IMR-90 (cell line): ENCODE measurements around the gene RRAGD. TPM values are rescaled to one million over a fixed set of nuclear protein-coding genes. Genes with fewer than 3 reads are reported as not detected.

ENCODE experiments used
- ATAC-seq: fragments of 200-7000 bp; cut with Tn5 transposase; 2 replicates; pipeline ENCODE4 v1.9.1; 2020; ENCODE audit warnings: low read depth, mild to moderate bottlenecking, moderate library complexity
- BruUV-seq: library from RNA; stranded (reverse); fragments of 400-500 nt; replicated peaks from 2 replicates; lab custom pipeline; 2021; lab: Mats Ljungman, UMichigan
- CTCF ChIA-PET: fragments of 300-600 bp; formaldehyde crosslinking; extraction: SDS; loops from one replicate; lab custom pipeline; 2021; ENCODE audit warnings: antibody characterized with exemption; lab: Yijun Ruan, JAX
- POLR2A ChIA-PET: fragments of 300-600 bp; sonication (Branson Sonifier 250); formaldehyde crosslinking; loops from one replicate; lab custom pipeline; 2022; ENCODE audit warnings: antibody characterized with exemption; ENCODE audit not compliant: unreplicated experiment; lab: Charles Lee
- DNase-seq: peaks from one replicate; pipeline ENCODE4 v3.0.0; 2013
- H2AFZ ChIP-seq: replicated peaks from 2 replicates; pipeline ENCODE3; 2013; ENCODE audit warnings: low read length, mild to moderate bottlenecking; ENCODE audit not compliant: poor library complexity
- H2AK5ac ChIP-seq: 2 replicates; pipeline ENCODE4 v1.6.1; 2013; ENCODE audit warnings: low read depth, low read length, inconsistent platforms
- H2AK9ac ChIP-seq: replicated peaks from 2 replicates; pipeline ENCODE3; 2013; ENCODE audit warnings: mild to moderate bottlenecking, low read depth, low read length, moderate library complexity; ENCODE audit not compliant: poor library complexity
- H2BK120ac ChIP-seq: 2 replicates; pipeline ENCODE4 v1.6.1; 2013; ENCODE audit warnings: low read depth, low read length, inconsistent platforms
- H2BK15ac ChIP-seq: 3 replicates; pipeline ENCODE4 v1.6.1; 2013; ENCODE audit warnings: low read depth, low read length, inconsistent platforms
- H2BK20ac ChIP-seq: 2 replicates; pipeline ENCODE4 v1.6.1; 2013; ENCODE audit warnings: low read depth, mild to moderate bottlenecking, inconsistent platforms, low read length, moderate library complexity
- H2BK5ac ChIP-seq: 2 replicates; pipeline ENCODE4 v1.6.1; 2013; ENCODE audit warnings: mild to moderate bottlenecking, low read depth, low read length, inconsistent platforms; ENCODE audit not compliant: poor library complexity, severe bottlenecking
- H3K14ac ChIP-seq: replicated peaks from 2 replicates; pipeline ENCODE4 v1.6.1; 2013; ENCODE audit warnings: low read depth, low read length, inconsistent platforms
- H3K18ac ChIP-seq: 2 replicates; pipeline ENCODE4 v1.6.1; 2013; ENCODE audit warnings: low read depth, low read length, control low read depth
- H3K23ac ChIP-seq: 2 replicates; pipeline ENCODE4 v1.6.1; 2013; ENCODE audit warnings: low read depth, low read length, inconsistent platforms
- H3K27ac ChIP-seq: 2 replicates; pipeline ENCODE4 v1.5.1; 2013; ENCODE audit warnings: mild to moderate bottlenecking, control low read depth, low read length; ENCODE audit not compliant: insufficient read depth
- H3K27me3 ChIP-seq: 2 replicates; pipeline ENCODE4 v1.6.1; 2013; ENCODE audit warnings: low read length; ENCODE audit not compliant: control insufficient read depth, insufficient read depth
- H3K36me3 ChIP-seq: 2 replicates; pipeline ENCODE4 v1.6.1; 2013; ENCODE audit warnings: low read length, mixed read lengths; ENCODE audit not compliant: control insufficient read depth, insufficient read depth
- H3K4ac ChIP-seq: 2 replicates; pipeline ENCODE4 v1.6.1; 2013; ENCODE audit warnings: low read depth, low read length, inconsistent platforms
- H3K4me1 ChIP-seq: 2 replicates; pipeline ENCODE4 v1.6.1; 2013; ENCODE audit warnings: low read length, mixed read lengths; ENCODE audit not compliant: control insufficient read depth, insufficient read depth
- H3K4me2 ChIP-seq: 2 replicates; pipeline ENCODE4 v1.6.1; 2013; ENCODE audit warnings: low read depth, mild to moderate bottlenecking, control low read depth, low read length, moderate library complexity
- H3K4me3 ChIP-seq: 2 replicates; pipeline ENCODE4 v1.5.1; 2013; ENCODE audit warnings: low read depth, mild to moderate bottlenecking, control low read depth, low read length, moderate library complexity; ENCODE audit not compliant: insufficient read depth
- H3K56ac ChIP-seq: 2 replicates; pipeline ENCODE4 v1.6.1; 2013; ENCODE audit warnings: low read length, inconsistent platforms; ENCODE audit not compliant: insufficient read depth; ENCODE audit errors: extremely low read depth
- H3K79me1 ChIP-seq, 2 experiments: 2 replicates each; pipeline ENCODE4 v1.6.1; 2013; ENCODE audit warnings: low read length in 2 of 2, inconsistent platforms in 1 of 2, low read depth in 1 of 2
- H3K9ac ChIP-seq: 2 replicates; pipeline ENCODE4 v1.6.1; 2013; ENCODE audit warnings: low read depth, low read length, control low read depth
- H3K9me1 ChIP-seq: 2 replicates; pipeline ENCODE4 v1.6.1; 2013; ENCODE audit warnings: low read length, inconsistent platforms; ENCODE audit not compliant: insufficient read depth
- H3K9me3 ChIP-seq: 2 replicates; pipeline ENCODE4 v1.6.1; 2013; ENCODE audit warnings: low read length; ENCODE audit not compliant: control insufficient read depth, insufficient read depth
- H4K20me1 ChIP-seq: 2 replicates; pipeline ENCODE4 v1.6.1; 2013; ENCODE audit warnings: low read length, inconsistent platforms; ENCODE audit not compliant: insufficient read depth
- H4K5ac ChIP-seq: 2 replicates; pipeline ENCODE4 v1.6.1; 2013; ENCODE audit warnings: mild to moderate bottlenecking, low read depth, low read length, control low read depth
- H4K8ac ChIP-seq, 2 experiments: 2 replicates each; pipeline ENCODE4 v1.6.1; 2013; ENCODE audit warnings: low read depth in 2 of 2, low read length in 2 of 2, control low read depth in 1 of 2, inconsistent platforms in 1 of 2
- H4K91ac ChIP-seq: 2 replicates; pipeline ENCODE4 v1.6.1; 2013; ENCODE audit warnings: low read depth, low read length, inconsistent platforms; ENCODE audit not compliant: insufficient read depth
- BHLHE40 ChIP-seq: fragments of 150-350 bp; IDR thresholded peaks from 2 replicates; pipeline ENCODE4 v1.6.1; 2016; ENCODE audit warnings: mild to moderate bottlenecking, low read depth, low read length
- CEBPB ChIP-seq: IDR thresholded peaks from 2 replicates; pipeline ENCODE4 v1.6.1; 2012; ENCODE audit warnings: low read depth, low read length, improper control_type of control experiment
- CHD1 ChIP-seq: IDR thresholded peaks from 2 replicates; pipeline ENCODE4 v1.6.1; 2012; ENCODE audit warnings: low read depth, low read length, improper control_type of control experiment
- FOS ChIP-seq: fragments of 150-350 bp; IDR thresholded peaks from 2 replicates; pipeline ENCODE4 v1.6.1; 2016; ENCODE audit warnings: low read depth, low read length
- MAFK ChIP-seq: IDR thresholded peaks from 2 replicates; pipeline ENCODE4 v1.6.1; 2012; ENCODE audit warnings: low read depth, low read length, improper control_type of control experiment
- MAZ ChIP-seq: IDR thresholded peaks from 2 replicates; pipeline ENCODE4 v1.6.1; 2012; ENCODE audit warnings: low read depth, mild to moderate bottlenecking, low read length, improper control_type of control experiment, moderate library complexity, borderline replicate concordance
- MXI1 ChIP-seq: IDR thresholded peaks from 2 replicates; pipeline ENCODE4 v1.6.1; 2012; ENCODE audit warnings: low read depth, mild to moderate bottlenecking, low read length, moderate library complexity, borderline replicate concordance
- NFE2L2 ChIP-seq: fragments of 150-350 bp; IDR thresholded peaks from 2 replicates; pipeline ENCODE4 v1.6.1; 2016; ENCODE audit warnings: low read depth, mild to moderate bottlenecking, low read length
- POLR2A ChIP-seq: IDR thresholded peaks from 2 replicates; pipeline ENCODE4 v1.6.1; 2012; ENCODE audit warnings: mild to moderate bottlenecking, low read depth, low read length
- RAD21 ChIP-seq: IDR thresholded peaks from 2 replicates; pipeline ENCODE4 v1.6.1; 2012; ENCODE audit warnings: low read length, improper control_type of control experiment
- RCOR1 ChIP-seq: IDR thresholded peaks from 2 replicates; pipeline ENCODE4 v1.6.1; 2012; ENCODE audit warnings: mild to moderate bottlenecking, low read length, improper control_type of control experiment; ENCODE audit not compliant: insufficient replicate concordance
- RFX5 ChIP-seq: IDR thresholded peaks from 2 replicates; pipeline ENCODE4 v1.8.0; 2012; ENCODE audit warnings: low read depth, mild to moderate bottlenecking, low read length, moderate library complexity
- SMC3 ChIP-seq: fragments of 150-350 bp; IDR thresholded peaks from 2 replicates; pipeline ENCODE4 v1.6.1; 2016; ENCODE audit warnings: low read depth, mild to moderate bottlenecking, antibody characterized with exemption, low read length, moderate library complexity
- USF2 ChIP-seq: fragments of 150-350 bp; IDR thresholded peaks from 2 replicates; pipeline ENCODE4 v1.6.1; 2017; ENCODE audit warnings: mild to moderate bottlenecking, antibody characterized with exemption, low read length, low read depth
- WGBS, 2 experiments: methylation state at CpG; one replicate each; pipeline versions ENCODE4 v1.1.5 to v1.1.7; 2013; ENCODE audit warnings: missing lambda C conversion rate in 2 of 2; ENCODE audit not compliant: insufficient read length in 1 of 2; ENCODE audit errors: extremely low coverage in 2 of 2; 5-methylcytosine and 5-hydroxymethylcytosine counted together
- dilution Hi-C: fragments of 300-500 bp; cut with HindIII; formaldehyde crosslinking; loops from one replicate; pipeline ENCODE4 v1.14.3; 2018; ENCODE audit warnings: low sequenced_read_pairs; ENCODE audit not compliant: unreplicated experiment
- in situ Hi-C: fragments of 300-500 bp; cut with MboI; formaldehyde crosslinking; loops from 3 replicates; pipeline ENCODE4 v1.14.3; 2019; ENCODE audit warnings: low sequenced_read_pairs, inconsistent platforms, mixed read lengths
- intact Hi-C: fragments of 100-400 bp; cut with micrococcal nuclease; formaldehyde crosslinking; loops from 2 replicates; pipeline ENCODE4 v1.10.0; 2022
- polyA plus RNA-seq, 3 experiments: library from polyadenylated mRNA; depleted of rRNA; stranded (reverse); fragments of >200 nt; gene quantifications; 2 replicates each; pipeline ENCODE4 v1.2.3, GENCODE V29; 2012; ENCODE audit warnings: low replicate concordance in 1 of 3
- total RNA-seq: library from RNA; depleted of rRNA; stranded (reverse); fragments of >200 nt; gene quantifications from 2 replicates; pipeline ENCODE4 v1.2.3, GENCODE V29; 2012
- TF ChIP-seq, protein P1 (sequence below): fragments of 150-350 bp; IDR thresholded peaks from 2 replicates; pipeline ENCODE4 v1.6.1; 2016; ENCODE audit warnings: low read depth, mild to moderate bottlenecking, low read length, moderate library complexity, borderline replicate concordance
- TF ChIP-seq, protein P2 (sequence below): conservative IDR thresholded peaks from 2 replicates; pipeline ENCODE4 v1.5.1; 2012; ENCODE audit warnings: mild to moderate bottlenecking, low read depth, low read length, improper control_type of control experiment

RRAGD gene
- total and polyA plus RNA-seq, 2 of the 4 experiments (the other 2 are of a cell fraction), result not detected

DNA sequence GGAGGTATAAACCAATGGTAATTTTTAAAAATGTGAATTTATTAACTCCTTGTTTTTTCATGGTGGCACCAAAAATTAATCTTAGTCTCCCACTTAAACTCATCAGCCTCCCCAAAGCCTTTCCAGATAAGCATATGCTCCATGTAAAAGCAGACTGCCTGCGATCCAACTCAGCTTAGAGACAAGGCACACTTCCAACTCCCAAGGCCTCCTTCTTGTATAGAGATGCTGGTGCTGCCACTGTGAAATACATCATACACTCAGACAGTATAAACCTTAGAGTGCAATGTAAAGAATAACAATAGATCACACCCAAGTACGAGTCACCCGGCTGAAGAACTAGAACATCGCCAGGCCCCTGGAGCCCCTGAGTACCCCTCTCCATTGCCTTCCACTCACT is 22.9 kb upstream of the RRAGD start:
- no peak overlapping the region for H2BK20ac ChIP-seq
- H2AK9ac ChIP-seq, result no peak overlapping the region
- H2AFZ ChIP-seq, result no peak overlapping the region
- H3K27me3 ChIP-seq, result peaks cover 31% of the 10 kb centered on the region
- no peak overlapping the region for H3K9ac ChIP-seq
- ChIA-PET POLR2A (no interaction called here), CTCF (no interaction called here)
- H3K4me2 ChIP-seq, result no peak overlapping the region
- no peak overlapping the region for H3K27ac ChIP-seq
- DNase-seq (no peak), ATAC-seq (no peak)
- no peak overlapping the region for H2BK5ac ChIP-seq
- H4K91ac ChIP-seq, result no peak overlapping the region
- H2AK5ac ChIP-seq, result no peak overlapping the region
- in situ Hi-C loops, result no loop called here
- H3K9me1 ChIP-seq, result peaks cover 2% of the 10 kb centered on the region; the same call in 1 of the 2 replicates
- H3K18ac ChIP-seq, result no peak overlapping the region
- intact Hi-C loops, result no loop called here
- H3K4ac ChIP-seq, result no peak overlapping the region
- H2BK120ac ChIP-seq, result no peak overlapping the region
- no peak overlapping the region for H4K8ac ChIP-seq
- no peaks in the 10 kb centered on the region for H4K20me1 ChIP-seq
- dilution Hi-C loops, result no loop called here
- WGBS, 2 experiments, result no CpG with 5 or more reads among the region's 4 CpGs
- H4K5ac ChIP-seq, result no peak overlapping the region
- H3K36me3 ChIP-seq, result no peaks in the 10 kb centered on the region
- no peak overlapping the region for H3K4me3 ChIP-seq
- BruUV-seq, result no TSS peak
- H3K9me3 ChIP-seq, result no peaks in the 10 kb centered on the region
- no peak overlapping the region for H3K56ac ChIP-seq
- TF ChIP-seq RFX5 (no peak), MXI1 (no peak), FOS (no peak), CEBPB (no peak), SMC3 (no peak), RAD21 (no peak), BHLHE40 (no peak), NFE2L2 (no peak), CHD1 (no peak), POLR2A (no peak), MAFK (no peak), MAZ (no peak), USF2 (no peak), RCOR1 (no peak)
- TF ChIP-seq, protein P1, sequence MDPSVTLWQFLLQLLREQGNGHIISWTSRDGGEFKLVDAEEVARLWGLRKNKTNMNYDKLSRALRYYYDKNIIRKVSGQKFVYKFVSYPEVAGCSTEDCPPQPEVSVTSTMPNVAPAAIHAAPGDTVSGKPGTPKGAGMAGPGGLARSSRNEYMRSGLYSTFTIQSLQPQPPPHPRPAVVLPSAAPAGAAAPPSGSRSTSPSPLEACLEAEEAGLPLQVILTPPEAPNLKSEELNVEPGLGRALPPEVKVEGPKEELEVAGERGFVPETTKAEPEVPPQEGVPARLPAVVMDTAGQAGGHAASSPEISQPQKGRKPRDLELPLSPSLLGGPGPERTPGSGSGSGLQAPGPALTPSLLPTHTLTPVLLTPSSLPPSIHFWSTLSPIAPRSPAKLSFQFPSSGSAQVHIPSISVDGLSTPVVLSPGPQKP, result no peak
- TF ChIP-seq, protein P2, sequence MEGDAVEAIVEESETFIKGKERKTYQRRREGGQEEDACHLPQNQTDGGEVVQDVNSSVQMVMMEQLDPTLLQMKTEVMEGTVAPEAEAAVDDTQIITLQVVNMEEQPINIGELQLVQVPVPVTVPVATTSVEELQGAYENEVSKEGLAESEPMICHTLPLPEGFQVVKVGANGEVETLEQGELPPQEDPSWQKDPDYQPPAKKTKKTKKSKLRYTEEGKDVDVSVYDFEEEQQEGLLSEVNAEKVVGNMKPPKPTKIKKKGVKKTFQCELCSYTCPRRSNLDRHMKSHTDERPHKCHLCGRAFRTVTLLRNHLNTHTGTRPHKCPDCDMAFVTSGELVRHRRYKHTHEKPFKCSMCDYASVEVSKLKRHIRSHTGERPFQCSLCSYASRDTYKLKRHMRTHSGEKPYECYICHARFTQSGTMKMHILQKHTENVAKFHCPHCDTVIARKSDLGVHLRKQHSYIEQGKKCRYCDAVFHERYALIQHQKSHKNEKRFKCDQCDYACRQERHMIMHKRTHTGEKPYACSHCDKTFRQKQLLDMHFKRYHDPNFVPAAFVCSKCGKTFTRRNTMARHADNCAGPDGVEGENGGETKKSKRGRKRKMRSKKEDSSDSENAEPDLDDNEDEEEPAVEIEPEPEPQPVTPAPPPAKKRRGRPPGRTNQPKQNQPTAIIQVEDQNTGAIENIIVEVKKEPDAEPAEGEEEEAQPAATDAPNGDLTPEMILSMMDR, result no peak
- no peak overlapping the region for H2BK15ac ChIP-seq
- H3K14ac ChIP-seq, result no peak overlapping the region
- H3K79me1 ChIP-seq, result no peaks in the 10 kb centered on the region
- no peaks in the 10 kb centered on the region for H3K4me1 ChIP-seq
- H3K23ac ChIP-seq, result no peak overlapping the region
